Left lung (tissue), 10 donors: ENCODE data around the gene DCDC2. TPM values are rescaled to one million over a fixed set of nuclear protein-coding genes. Genes with fewer than 3 reads are reported as not detected.

Experiments
- ATAC-seq: fragments of 200-7000 bp; cut with Tn5 transposase; one replicate; pipeline ENCODE4 v1.9.1; 2020; ENCODE audit warnings: moderate library complexity
- DNase-seq, 4 donors: peaks; one replicate each; pipeline ENCODE4 v3.0.0-alpha.2; 2013 to 2020
- H3K27ac ChIP-seq, 2 donors: fragments of 200-600 bp; sonication (generic) in 1 of 2; one replicate each; pipeline versions ENCODE4 v1.5.0 to v1.8.0; 2020 to 2021
- H3K27me3 ChIP-seq, 2 donors: fragments of 200-600 bp; sonication (generic) in 1 of 2; one replicate each; pipeline versions ENCODE4 v1.5.0 to v1.8.0; 2020 to 2021
- H3K36me3 ChIP-seq, 2 donors: fragments of 200-600 bp; sonication (generic) in 1 of 2; one replicate each; pipeline versions ENCODE4 v1.5.0 to v1.8.0; 2020 to 2021
- H3K4me1 ChIP-seq, 2 donors: fragments of 200-600 bp; one replicate each; pipeline ENCODE4 v1.8.0; 2021
- H3K4me3 ChIP-seq, 2 donors: fragments of 200-600 bp; sonication (generic) in 1 of 2; one replicate each; pipeline versions ENCODE4 v1.5.0 to v1.8.0; 2020 to 2021; ENCODE audit warnings: mild to moderate bottlenecking in 1 of 2
- H3K9me3 ChIP-seq, 2 donors: fragments of 200-600 bp; sonication (generic) in 1 of 2; one replicate each; pipeline versions ENCODE4 v1.5.0 to v1.8.0; 2020 to 2021
- CTCF ChIP-seq, 2 donors: fragments of 200-600 bp; sonication (generic) in 1 of 2; IDR thresholded peaks; one replicate each; pipeline versions ENCODE4 v1.5.0 to v1.8.0; 2021; ENCODE audit warnings: antibody characterized with exemption in 2 of 2
- intact Hi-C, 2 donors: fragments of 100-400 bp; cut with DNase I; formaldehyde crosslinking; loops; one replicate each; pipeline versions ENCODE4 v1.11.2 to v1.14.2; 2022
- polyA plus RNA-seq, 6 donors: library from polyadenylated mRNA; unstranded; fragments of 120-200 nt; gene quantifications; one replicate each; pipeline ENCODE4 v1.2.1, GENCODE V29; 2013; ENCODE audit not compliant: insufficient read length in 6 of 6
- total RNA-seq, 2 donors: library from RNA; stranded (reverse); fragmentation: NEBNext Ultra II Directional; extraction: Animal tissue kit (Norgen Biotek cat#: 25700); gene quantifications; one replicate each; pipeline ENCODE4 v1.2.1, GENCODE V29; 2021
- donor health status: DM: no; HTN: yes; CAD: no.
- donor health status: DM: no; HTN: no; CAD: no.

DCDC2 gene
- total and polyA plus RNA-seq, 8 donors = 7.8 to 13.7 (median 10.5) TPM

- Histone ChIP-seq H3K4me1 (no peaks in the 10 kb centered on the region), H3K27ac (no peak overlapping the region), H3K27me3 (peaks cover 0 to 7% of the 10 kb centered on the region in 2 donors), H3K36me3 (no peaks in the 10 kb centered on the region), H3K4me3 (no peak overlapping the region), H3K9me3 (peaks cover 0 to 7% of the 10 kb centered on the region in 2 donors)
- DNase-seq (no peak), ATAC-seq (no peak)
- TF ChIP-seq CTCF (IDR thresholded peaks at IDR 0.05) = no peak
- intact Hi-C loops = no loop called here
Observed at GRCh38 chr6:24186349-24186748, 171.5 kb downstream of the DCDC2 start.

GRCh38 chr6:24183584-24183983 lies 174.3 kb downstream of the DCDC2 start:
- no peaks in the 10 kb centered on the region for H3K27me3 ChIP-seq
- TF ChIP-seq CTCF (IDR thresholded peaks at IDR 0.05) = no peak
- H3K4me3 ChIP-seq = no peak overlapping the region
- H3K36me3 ChIP-seq = no peaks in the 10 kb centered on the region
- peaks cover 0 to 7% of the 10 kb centered on the region in 2 donors for H3K9me3 ChIP-seq
- ATAC-seq (no peak), DNase-seq (no peak)
- intact Hi-C loops = no loop called here
- H3K27ac ChIP-seq = no peak overlapping the region
- no peaks in the 10 kb centered on the region for H3K4me1 ChIP-seq

GRCh38 chr6:24157886-24158285 lies 200.0 kb downstream of the DCDC2 start:
- Histone ChIP-seq H3K4me3 (no peak overlapping the region), H3K9me3 (no peaks in the 10 kb centered on the region), H3K27me3 (no peaks in the 10 kb centered on the region), H3K27ac (no peak overlapping the region), H3K36me3 (no peaks in the 10 kb centered on the region), H3K4me1 (no peaks in the 10 kb centered on the region)
- DNase-seq (peak in 1 of 4 donors; percentile 39), ATAC-seq (no peak)
- no peak for TF ChIP-seq CTCF (IDR thresholded peaks at IDR 0.05)
- intact Hi-C loops = no loop called here

GRCh38 chr6:24154121-24154520 lies 203.7 kb downstream of the DCDC2 start:
- no peaks in the 10 kb centered on the region for H3K36me3 ChIP-seq
- H3K27ac ChIP-seq = no peak overlapping the region
- DNase-seq (no peak), ATAC-seq (no peak)
- TF ChIP-seq CTCF (IDR thresholded peaks at IDR 0.05) = no peak
- H3K9me3 ChIP-seq = peaks cover 0 to 2% of the 10 kb centered on the region in 2 donors
- no peaks in the 10 kb centered on the region for H3K4me1 ChIP-seq
- H3K27me3 ChIP-seq = no peaks in the 10 kb centered on the region
- intact Hi-C loops = no loop called here
- no peak overlapping the region for H3K4me3 ChIP-seq

- Histone ChIP-seq H3K4me1 (no peaks in the 10 kb centered on the region), H3K4me3 (no peak overlapping the region), H3K27me3 (no peaks in the 10 kb centered on the region), H3K9me3 (peaks cover 0 to 2% of the 10 kb centered on the region in 2 donors), H3K36me3 (no peaks in the 10 kb centered on the region), H3K27ac (no peak overlapping the region)
- ATAC-seq (no peak), DNase-seq (no peak)
- intact Hi-C loops = no loop called here
- no peak for TF ChIP-seq CTCF (IDR thresholded peaks at IDR 0.05)
Observed at GRCh38 chr6:24152014-24152413, 205.8 kb downstream of the DCDC2 start.
